GM20431 (cell line): ENCODE data around the gene ADD2.

Experiments used
- in situ Hi-C: fragments of 300-500 bp; cut with MseI, MboI; formaldehyde crosslinking; loops from one replicate; pipeline ENCODE4 v1.15.0; 2020; ENCODE audit warnings: low sequenced_read_pairs; ENCODE audit not compliant: unreplicated experiment

The ADD2 gene

GRCh38 chr2:70708376-70709199 lies 59.4 kb downstream of the ADD2 start:
- in situ Hi-C loops: no loop called here

GRCh38 chr2:70707706-70708105 lies 60.3 kb downstream of the ADD2 start:
- in situ Hi-C loops: no loop called here

- in situ Hi-C loops: no loop called here
These were observed 61.8 kb downstream of the ADD2 start for GRCh38 chr2:70706026-70706795.

GRCh38 chr2:70705160-70705850 lies 62.7 kb downstream of the ADD2 start:
- in situ Hi-C loops: no loop called here

- in situ Hi-C loops: no loop called here
These were observed 64.0 kb downstream of the ADD2 start for GRCh38 chr2:70703900-70704549.

- in situ Hi-C loops: no loop called here
These were observed 65.1 kb downstream of the ADD2 start for GRCh38 chr2:70702711-70703395.

GRCh38 chr2:70698847-70699246 lies 69.2 kb downstream of the ADD2 start:
- in situ Hi-C loops: no loop called here

GRCh38 chr2:70697603-70698383 lies 70.2 kb downstream of the ADD2 start:
- in situ Hi-C loops: no loop called here

- in situ Hi-C loops: no loop called here
These were observed 71.9 kb downstream of the ADD2 start for GRCh38 chr2:70696142-70696541.

- in situ Hi-C loops: no loop called here
These were observed 75.7 kb downstream of the ADD2 start for GRCh38 chr2:70692256-70692655.

- in situ Hi-C loops: no loop called here
These were observed 76.4 kb downstream of the ADD2 start for GRCh38 chr2:70691497-70692140.

GRCh38 chr2:70690846-70691245 lies 77.2 kb downstream of the ADD2 start:
- in situ Hi-C loops: no loop called here

- in situ Hi-C loops: no loop called here
These were observed 79.6 kb downstream of the ADD2 start for GRCh38 chr2:70688427-70688826.

GRCh38 chr2:70687461-70687795 lies 80.6 kb downstream of the ADD2 start:
- in situ Hi-C loops: no loop called here

GRCh38 chr2:70686577-70687460 lies 81.2 kb downstream of the ADD2 start:
- in situ Hi-C loops: no loop called here

- in situ Hi-C loops: no loop called here
These were observed 82.2 kb downstream of the ADD2 start for GRCh38 chr2:70685771-70686171.

- in situ Hi-C loops: no loop called here
These were observed 83.0 kb downstream of the ADD2 start for GRCh38 chr2:70684846-70685622.
